Left lung (tissue), 10 donors: ENCODE measurements around the gene SP100. TPM values are rescaled to one million over a fixed set of nuclear protein-coding genes. Genes with fewer than 3 reads are reported as not detected.
"Not testable (repeated sequence)": the region's sequence is repeated elsewhere in the genome, so short reads cannot be mapped to it uniquely, and the experiment has no call there.

ENCODE experiments used
- ATAC-seq: fragments of 200-7000 bp; cut with Tn5 transposase; one replicate; pipeline ENCODE4 v1.9.1; 2020; ENCODE audit warnings: moderate library complexity
- DNase-seq, 4 donors: peaks; one replicate each; pipeline ENCODE4 v3.0.0-alpha.2; 2013 to 2020
- H3K27ac ChIP-seq, 2 donors: fragments of 200-600 bp; sonication (generic) in 1 of 2; one replicate each; pipeline versions ENCODE4 v1.5.0 to v1.8.0; 2020 to 2021
- H3K27me3 ChIP-seq, 2 donors: fragments of 200-600 bp; sonication (generic) in 1 of 2; one replicate each; pipeline versions ENCODE4 v1.5.0 to v1.8.0; 2020 to 2021
- H3K36me3 ChIP-seq, 2 donors: fragments of 200-600 bp; sonication (generic) in 1 of 2; one replicate each; pipeline versions ENCODE4 v1.5.0 to v1.8.0; 2020 to 2021
- H3K4me1 ChIP-seq, 2 donors: fragments of 200-600 bp; one replicate each; pipeline ENCODE4 v1.8.0; 2021
- H3K4me3 ChIP-seq, 2 donors: fragments of 200-600 bp; sonication (generic) in 1 of 2; one replicate each; pipeline versions ENCODE4 v1.5.0 to v1.8.0; 2020 to 2021; ENCODE audit warnings: mild to moderate bottlenecking in 1 of 2
- H3K9me3 ChIP-seq, 2 donors: fragments of 200-600 bp; sonication (generic) in 1 of 2; one replicate each; pipeline versions ENCODE4 v1.5.0 to v1.8.0; 2020 to 2021
- intact Hi-C, 2 donors: fragments of 100-400 bp; cut with DNase I; formaldehyde crosslinking; loops; one replicate each; pipeline versions ENCODE4 v1.11.2 to v1.14.2; 2022
- polyA plus RNA-seq, 6 donors: library from polyadenylated mRNA; unstranded; fragments of 120-200 nt; gene quantifications; one replicate each; pipeline ENCODE4 v1.2.1, GENCODE V29; 2013; ENCODE audit not compliant: insufficient read length in 6 of 6
- total RNA-seq, 2 donors: library from RNA; stranded (reverse); fragmentation: NEBNext Ultra II Directional; extraction: Animal tissue kit (Norgen Biotek cat#: 25700); gene quantifications; one replicate each; pipeline ENCODE4 v1.2.1, GENCODE V29; 2021
- TF ChIP-seq, protein P1 (sequence below), 2 donors: fragments of 200-600 bp; sonication (generic) in 1 of 2; IDR thresholded peaks; one replicate each; pipeline versions ENCODE4 v1.5.0 to v1.8.0; 2021; ENCODE audit warnings: antibody characterized with exemption in 2 of 2
- donor health status: DM: no; HTN: yes; CAD: no.
- donor health status: DM: no; HTN: no; CAD: no.

The SP100 gene
- total and polyA plus RNA-seq, 8 donors, result 55.1 to 134 (median 68.3) TPM

DNA sequence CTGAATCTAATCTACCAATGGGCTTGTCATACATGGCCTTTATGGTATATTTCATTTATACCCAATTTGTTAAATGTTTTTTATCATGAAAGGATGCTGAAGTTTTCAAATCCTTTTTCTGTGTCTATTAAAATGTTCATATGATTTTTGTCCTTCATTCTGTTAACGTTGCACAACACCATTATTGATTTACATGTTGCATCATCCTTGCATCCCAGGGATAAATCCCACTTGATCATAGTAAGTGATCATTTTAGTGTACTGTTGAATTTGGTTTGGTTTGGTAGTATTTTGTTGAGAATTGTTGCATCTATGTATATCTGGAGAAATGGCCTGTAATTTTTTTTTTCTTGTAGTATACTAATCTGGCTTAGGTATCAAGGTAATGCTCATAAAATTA lies 9.4 kb downstream of the SP100 start:
- Histone ChIP-seq H3K27me3 (no peaks in the 10 kb centered on the region), H3K27ac (peak overlapping the region in 1 of 2 donors; percentile 20), H3K9me3 (peaks cover 0 to 7% of the 10 kb centered on the region in 2 donors), H3K4me1 (peaks cover 10 to 82% of the 10 kb centered on the region in 2 donors), H3K36me3 (peaks cover 0 to 46% of the 10 kb centered on the region in 2 donors), H3K4me3 (no peak overlapping the region)
- TF ChIP-seq, protein P1, sequence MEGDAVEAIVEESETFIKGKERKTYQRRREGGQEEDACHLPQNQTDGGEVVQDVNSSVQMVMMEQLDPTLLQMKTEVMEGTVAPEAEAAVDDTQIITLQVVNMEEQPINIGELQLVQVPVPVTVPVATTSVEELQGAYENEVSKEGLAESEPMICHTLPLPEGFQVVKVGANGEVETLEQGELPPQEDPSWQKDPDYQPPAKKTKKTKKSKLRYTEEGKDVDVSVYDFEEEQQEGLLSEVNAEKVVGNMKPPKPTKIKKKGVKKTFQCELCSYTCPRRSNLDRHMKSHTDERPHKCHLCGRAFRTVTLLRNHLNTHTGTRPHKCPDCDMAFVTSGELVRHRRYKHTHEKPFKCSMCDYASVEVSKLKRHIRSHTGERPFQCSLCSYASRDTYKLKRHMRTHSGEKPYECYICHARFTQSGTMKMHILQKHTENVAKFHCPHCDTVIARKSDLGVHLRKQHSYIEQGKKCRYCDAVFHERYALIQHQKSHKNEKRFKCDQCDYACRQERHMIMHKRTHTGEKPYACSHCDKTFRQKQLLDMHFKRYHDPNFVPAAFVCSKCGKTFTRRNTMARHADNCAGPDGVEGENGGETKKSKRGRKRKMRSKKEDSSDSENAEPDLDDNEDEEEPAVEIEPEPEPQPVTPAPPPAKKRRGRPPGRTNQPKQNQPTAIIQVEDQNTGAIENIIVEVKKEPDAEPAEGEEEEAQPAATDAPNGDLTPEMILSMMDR (IDR thresholded peaks at IDR 0.05), result no peak
- no peak for ATAC-seq
- intact Hi-C loops, result no loop called here
- no peak for DNase-seq

DNA sequence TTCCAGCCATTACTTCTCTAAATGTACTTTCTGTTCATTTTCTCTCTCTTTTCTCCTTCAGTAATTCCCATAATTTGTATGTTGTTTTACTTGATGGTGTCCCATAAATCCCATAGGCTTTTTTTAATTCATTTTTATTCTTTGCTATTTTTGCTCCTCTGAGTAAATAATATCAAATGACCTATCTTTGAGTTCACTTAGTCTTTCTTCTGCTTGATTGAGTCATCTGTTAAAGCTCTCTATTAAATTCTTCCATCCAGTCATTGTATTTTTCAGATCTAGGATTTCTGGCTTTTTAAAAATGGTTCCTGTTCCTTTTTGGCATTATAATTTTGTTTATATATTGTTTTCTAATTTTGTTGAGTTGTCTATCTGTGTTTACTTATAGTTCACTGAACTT lies 13.5 kb downstream of the SP100 start:
- intact Hi-C loops, result no loop called here
- ATAC-seq (no peak), DNase-seq (no peak)
- Histone ChIP-seq H3K4me3 (no peak overlapping the region), H3K4me1 (peaks cover 0 to 76% of the 10 kb centered on the region in 2 donors), H3K36me3 (peaks cover 0 to 37% of the 10 kb centered on the region in 2 donors), H3K27me3 (no peaks in the 10 kb centered on the region), H3K9me3 (peaks cover 0 to 7% of the 10 kb centered on the region in 2 donors), H3K27ac (no peak overlapping the region)
- TF ChIP-seq, protein P1 (IDR thresholded peaks at IDR 0.05), result no peak

DNA sequence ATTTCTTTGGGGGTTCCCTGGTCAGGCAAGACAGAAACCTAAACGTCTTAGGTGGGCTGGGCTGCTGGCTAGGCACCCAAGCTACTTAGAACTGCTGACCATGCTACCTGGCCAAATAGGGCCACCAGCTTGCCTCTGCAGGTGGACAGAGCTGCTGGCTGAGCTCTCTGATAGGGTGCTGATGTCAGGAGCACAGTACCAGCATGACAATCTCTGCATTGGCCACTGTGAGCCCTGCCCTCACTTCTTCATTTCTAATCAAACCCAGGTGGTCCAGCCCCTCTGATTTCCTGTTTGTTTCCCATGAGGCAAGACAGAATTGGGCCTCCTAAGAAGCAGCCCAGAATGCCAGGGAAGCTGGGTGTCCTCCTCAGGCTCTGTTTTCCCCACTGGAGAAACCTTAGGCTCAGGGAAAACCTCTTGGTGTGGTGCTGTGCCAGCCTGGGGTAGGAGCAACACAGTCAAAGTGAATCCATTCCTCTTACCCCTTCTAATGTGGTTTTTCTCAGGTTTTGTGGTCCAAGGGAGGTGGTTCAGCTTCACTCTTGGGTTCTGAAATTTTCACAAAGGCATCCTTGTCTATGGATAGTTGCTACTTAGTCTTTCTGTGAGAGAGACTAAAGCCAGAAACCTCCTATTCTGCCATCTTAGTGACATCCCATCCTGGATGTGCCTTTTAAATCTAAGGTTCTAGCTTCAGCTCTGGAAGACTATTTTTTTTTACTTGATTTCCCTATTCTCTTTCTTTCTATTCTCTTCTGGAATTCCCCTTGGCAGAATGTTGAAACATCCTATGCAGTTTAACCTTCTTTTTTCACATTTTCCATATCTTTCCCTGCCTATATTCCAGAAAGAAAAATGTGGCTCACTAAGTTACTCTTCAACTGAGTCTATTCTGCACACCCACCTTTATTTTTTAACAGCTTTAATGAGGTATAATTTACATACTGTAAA lies 15.2 kb downstream of the SP100 start:
- intact Hi-C loops, result no loop called here
- Histone ChIP-seq H3K9me3 (peaks cover 0 to 7% of the 10 kb centered on the region in 2 donors), H3K4me1 (peaks cover 0 to 70% of the 10 kb centered on the region in 2 donors), H3K27me3 (no peaks in the 10 kb centered on the region), H3K36me3 (peaks cover 0 to 37% of the 10 kb centered on the region in 2 donors), H3K4me3 (no peak overlapping the region), H3K27ac (peak overlapping the region in 1 of 2 donors; percentile 11)
- ATAC-seq (no peak), DNase-seq (no peak)
- TF ChIP-seq, protein P1 (IDR thresholded peaks at IDR 0.05), result no peak

- Histone ChIP-seq H3K4me1 (peaks cover 8 to 62% of the 10 kb centered on the region in 2 donors), H3K27me3 (no peaks in the 10 kb centered on the region), H3K36me3 (peaks cover 0 to 18% of the 10 kb centered on the region in 2 donors), H3K4me3 (no peak overlapping the region), H3K27ac (peak overlapping the region in 1 of 2 donors; percentile 45), H3K9me3 (no peaks in the 10 kb centered on the region)
- TF ChIP-seq, protein P1 (IDR thresholded peaks at IDR 0.05), result no peak
- intact Hi-C loops, result no loop called here
- DNase-seq (no peak), ATAC-seq (peak; percentile 44)
Measured at GRCh38 chr2:230434677-230435324, 18.8 kb downstream of the SP100 start.

- peaks cover 0 to 12% of the 10 kb centered on the region in 2 donors for H3K36me3 ChIP-seq
- H3K4me3 ChIP-seq, result no peak overlapping the region
- intact Hi-C loops, result no loop called here
- peaks cover 12 to 63% of the 10 kb centered on the region in 2 donors for H3K4me1 ChIP-seq
- no peaks in the 10 kb centered on the region for H3K27me3 ChIP-seq
- no peaks in the 10 kb centered on the region for H3K9me3 ChIP-seq
- DNase-seq (no peak), ATAC-seq (no peak)
- TF ChIP-seq, protein P1 (IDR thresholded peaks at IDR 0.05), result no peak
- H3K27ac ChIP-seq, result peak overlapping the region in 1 of 2 donors; percentile 45
Measured at GRCh38 chr2:230435431-230435830, 19.4 kb downstream of the SP100 start.

DNA sequence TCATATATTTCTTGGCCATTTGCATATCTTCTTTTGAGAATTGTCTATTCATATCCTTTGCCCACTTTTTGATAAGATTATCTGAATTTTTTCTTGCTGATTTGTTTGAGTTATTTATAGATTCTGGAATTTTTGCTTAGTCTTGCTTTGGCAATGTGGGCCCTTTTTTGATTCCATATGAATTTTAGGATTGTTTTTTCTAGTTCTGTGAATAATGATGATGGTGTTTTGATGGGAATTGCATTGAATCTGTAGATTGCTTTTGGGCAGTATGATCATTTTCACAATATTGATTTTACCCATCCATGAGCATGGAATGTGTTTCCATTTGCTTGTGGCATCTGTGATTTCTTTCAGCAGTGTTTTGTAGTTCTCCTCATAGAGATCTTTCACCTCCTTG lies 23.1 kb downstream of the SP100 start:
- Histone ChIP-seq H3K36me3 (peaks cover 0 to 23% of the 10 kb centered on the region in 2 donors), H3K27ac (peak overlapping the region in 1 of 2 donors; percentile 64), H3K4me1 (peaks cover 17 to 67% of the 10 kb centered on the region in 2 donors)
- H3K27me3 ChIP-seq, intact Hi-C loops, ATAC-seq, H3K4me3 ChIP-seq, DNase-seq, H3K9me3 ChIP-seq: not testable (repeated sequence)
